Nephron (organoid): ENCODE measurements around the gene SH3GLB2.
A peak's percentile ranks its signal among the peaks of the same experiment; 100 is the strongest.
"Not testable (repeated sequence)": the region's sequence is repeated elsewhere in the genome, so short reads cannot be mapped to it uniquely, and the experiment has no call there.

ENCODE experiments used
- H3K27ac Mint-ChIP-seq, 3 experiments: 2 replicates each; pipeline ENCODE4 v1.8.0; 2020; ENCODE audit warnings: mixed read lengths in 3 of 3, mild to moderate bottlenecking in 2 of 3, moderate library complexity in 1 of 3
- H3K27me3 Mint-ChIP-seq: 2 replicates; pipeline ENCODE4 v1.8.0; 2021; ENCODE audit warnings: low read depth, mild to moderate bottlenecking, moderate library complexity, mixed read lengths
- H3K36me3 Mint-ChIP-seq: 2 replicates; pipeline ENCODE4 v1.8.0; 2020; ENCODE audit warnings: low read depth, mixed read lengths
- H3K4me1 Mint-ChIP-seq: 2 replicates; pipeline ENCODE4 v1.8.0; 2020; ENCODE audit warnings: mixed read lengths
- H3K4me3 Mint-ChIP-seq, 3 experiments: 2 replicates each; pipeline ENCODE4 v1.8.0; 2020; ENCODE audit warnings: mild to moderate bottlenecking in 3 of 3, mixed read lengths in 3 of 3, moderate library complexity in 2 of 3
- H3K9me3 Mint-ChIP-seq: 2 replicates; pipeline ENCODE4 v1.8.0; 2020; ENCODE audit warnings: mixed read lengths
- TF ChIP-seq, protein P1 (sequence below), 3 experiments: fragments of 200-600 bp; sonication (generic); IDR thresholded peaks; one replicate each; pipeline ENCODE4 v1.5.0; 2021; ENCODE audit warnings: antibody characterized with exemption in 3 of 3; ENCODE audit not compliant: unreplicated experiment in 3 of 3

SH3GLB2 gene

DNA sequence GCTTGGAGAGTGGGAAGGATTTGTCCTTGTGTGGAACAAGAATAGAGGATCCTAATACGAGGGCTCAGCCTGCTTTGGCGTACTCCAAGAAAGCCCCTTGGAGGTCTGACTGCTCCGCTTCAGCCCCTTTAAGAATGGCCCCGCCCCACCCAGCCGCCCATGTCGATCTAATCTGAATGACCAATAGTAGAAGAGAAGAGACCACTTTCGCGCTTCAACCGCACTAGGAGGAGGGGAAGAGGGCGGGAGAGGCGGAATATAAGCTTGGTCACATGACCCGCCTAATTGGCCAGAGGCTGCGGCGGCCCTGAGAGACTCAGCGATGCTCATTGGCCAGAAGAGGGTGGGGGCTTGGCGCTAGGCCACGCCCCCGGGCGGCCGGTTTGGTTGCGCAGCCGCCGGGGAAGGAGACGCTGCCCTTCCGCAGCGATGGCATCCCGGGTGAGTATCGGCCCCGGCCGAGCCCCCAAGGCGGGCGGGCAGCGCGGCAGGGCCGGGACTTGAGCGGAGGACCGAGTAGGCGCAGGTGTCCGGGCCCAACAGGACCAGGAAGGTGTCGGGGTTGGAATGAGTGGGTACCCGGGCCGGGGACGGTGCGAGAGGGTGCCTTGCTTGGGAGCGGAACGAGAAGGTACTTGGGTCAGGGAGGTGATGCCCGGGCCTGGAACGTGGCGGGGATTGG, 8.3 kb upstream of the SH3GLB2 start, which contains the start of gene MIGA2:
MIGA2 (plus strand) TSS at position 386 of the 682 bp plus-strand sequence. CDS start 3,969 bp downstream, outside the sequence.
- peaks cover 23% of the 10 kb centered on the region for H3K4me1 Mint-ChIP-seq
- H3K9me3 Mint-ChIP-seq, result no peaks in the 10 kb centered on the region
- H3K4me3 Mint-ChIP-seq, result peak within 1 kb of the TSS; percentile 90 to 94 (median 91)
- no peaks in the 10 kb centered on the region for H3K27me3 Mint-ChIP-seq
- H3K36me3 Mint-ChIP-seq, result no peaks in the 10 kb centered on the region
- H3K27ac Mint-ChIP-seq, result peak within 1 kb of the TSS; percentile 87 to 92 (median 90)
- TF ChIP-seq, protein P1, sequence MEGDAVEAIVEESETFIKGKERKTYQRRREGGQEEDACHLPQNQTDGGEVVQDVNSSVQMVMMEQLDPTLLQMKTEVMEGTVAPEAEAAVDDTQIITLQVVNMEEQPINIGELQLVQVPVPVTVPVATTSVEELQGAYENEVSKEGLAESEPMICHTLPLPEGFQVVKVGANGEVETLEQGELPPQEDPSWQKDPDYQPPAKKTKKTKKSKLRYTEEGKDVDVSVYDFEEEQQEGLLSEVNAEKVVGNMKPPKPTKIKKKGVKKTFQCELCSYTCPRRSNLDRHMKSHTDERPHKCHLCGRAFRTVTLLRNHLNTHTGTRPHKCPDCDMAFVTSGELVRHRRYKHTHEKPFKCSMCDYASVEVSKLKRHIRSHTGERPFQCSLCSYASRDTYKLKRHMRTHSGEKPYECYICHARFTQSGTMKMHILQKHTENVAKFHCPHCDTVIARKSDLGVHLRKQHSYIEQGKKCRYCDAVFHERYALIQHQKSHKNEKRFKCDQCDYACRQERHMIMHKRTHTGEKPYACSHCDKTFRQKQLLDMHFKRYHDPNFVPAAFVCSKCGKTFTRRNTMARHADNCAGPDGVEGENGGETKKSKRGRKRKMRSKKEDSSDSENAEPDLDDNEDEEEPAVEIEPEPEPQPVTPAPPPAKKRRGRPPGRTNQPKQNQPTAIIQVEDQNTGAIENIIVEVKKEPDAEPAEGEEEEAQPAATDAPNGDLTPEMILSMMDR (IDR thresholded peaks at IDR 0.05; ENCODE audit: unreplicated experiment in 3 of 3), result no peak

DNA sequence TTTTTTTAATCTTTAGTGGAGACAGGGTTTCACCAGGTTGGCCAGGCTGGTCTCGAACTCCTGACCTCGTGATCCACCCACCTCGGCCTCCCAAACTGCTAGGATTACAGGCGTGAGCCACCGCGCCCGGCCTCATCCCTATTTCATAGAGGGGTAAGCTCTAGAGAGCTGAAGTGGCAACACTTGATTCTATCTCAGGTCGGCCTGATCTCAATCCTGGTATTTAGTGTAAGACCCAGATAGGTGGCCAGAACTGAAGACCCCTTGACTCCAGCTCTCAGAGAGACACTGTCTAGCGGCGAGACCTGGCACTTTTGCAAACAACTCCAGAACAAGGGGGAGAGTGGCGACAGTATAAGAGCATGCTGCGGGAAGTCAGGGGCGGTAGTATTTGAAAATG, 7.7 kb upstream of the SH3GLB2 start:
- H3K27ac Mint-ChIP-seq, result peak overlapping the region; percentile 87 to 92 (median 90)
- not testable (repeated sequence) for H3K9me3 Mint-ChIP-seq, H3K27me3 Mint-ChIP-seq, H3K36me3 Mint-ChIP-seq
- peaks cover 23% of the 10 kb centered on the region for H3K4me1 Mint-ChIP-seq
- H3K4me3 Mint-ChIP-seq, result peak overlapping the region; percentile 90 to 94 (median 91)

DNA sequence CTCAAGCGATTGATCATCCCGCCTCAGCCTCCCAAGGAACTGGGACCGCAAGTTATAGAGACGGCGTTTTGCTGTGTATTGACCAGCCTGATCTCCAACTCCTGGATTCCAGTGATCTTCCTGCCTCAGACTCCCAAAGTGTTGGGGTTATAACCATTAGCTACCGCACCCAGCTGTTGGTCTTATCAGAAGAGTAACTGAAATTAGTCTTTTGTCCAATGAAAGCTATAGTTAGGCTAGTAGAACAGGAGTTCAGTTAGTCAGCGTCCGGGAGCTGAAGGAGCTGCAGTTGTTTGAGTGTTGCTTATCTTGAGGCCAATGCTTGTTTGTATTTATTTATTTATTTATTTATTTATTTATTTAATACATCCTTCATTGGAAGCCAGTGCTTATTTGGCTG, 5.1 kb upstream of the SH3GLB2 start:
- H3K4me3 Mint-ChIP-seq, result no peak overlapping the region
- H3K36me3 Mint-ChIP-seq, result no peaks in the 10 kb centered on the region
- no peaks in the 10 kb centered on the region for H3K9me3 Mint-ChIP-seq
- TF ChIP-seq, protein P1 (IDR thresholded peaks at IDR 0.05; ENCODE audit: unreplicated experiment in 3 of 3), result no peak
- peaks cover 30% of the 10 kb centered on the region for H3K4me1 Mint-ChIP-seq
- H3K27ac Mint-ChIP-seq, result no peak overlapping the region
- H3K27me3 Mint-ChIP-seq, result no peaks in the 10 kb centered on the region

DNA sequence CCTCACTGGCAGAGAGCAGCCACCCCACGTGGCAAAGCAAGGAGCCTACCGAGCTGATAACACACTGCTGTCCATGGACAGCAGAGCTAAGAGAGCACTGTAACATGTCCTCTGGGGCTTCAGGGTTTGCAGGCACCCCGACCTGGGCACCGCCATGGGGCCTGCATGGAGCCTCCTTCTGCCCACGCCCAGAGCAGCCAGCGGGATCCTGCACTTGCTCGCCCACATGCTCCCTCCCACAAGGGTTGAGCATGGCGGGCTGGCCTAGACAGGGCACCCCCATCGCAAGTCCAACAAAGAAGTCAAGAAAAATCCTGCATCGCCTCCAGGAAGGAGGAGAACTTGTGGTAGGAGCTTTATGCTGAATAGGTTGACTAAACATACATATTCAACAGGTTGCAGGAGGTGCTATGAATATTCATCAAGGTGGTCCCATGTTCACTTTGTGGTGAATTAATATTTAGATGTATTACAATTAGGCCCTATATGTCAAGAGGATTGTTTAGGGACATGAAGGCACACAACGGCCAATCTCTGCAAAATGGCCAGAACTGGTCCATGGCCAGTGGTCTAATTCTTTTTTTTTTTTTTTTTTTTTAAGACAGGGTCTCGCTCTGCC, 4.5 kb upstream of the SH3GLB2 start:
- H3K9me3 Mint-ChIP-seq, result no peaks in the 10 kb centered on the region
- H3K4me3 Mint-ChIP-seq, result no peak overlapping the region
- H3K27ac Mint-ChIP-seq, result no peak overlapping the region
- peaks cover 25% of the 10 kb centered on the region for H3K4me1 Mint-ChIP-seq
- no peaks in the 10 kb centered on the region for H3K27me3 Mint-ChIP-seq
- H3K36me3 Mint-ChIP-seq, result no peaks in the 10 kb centered on the region
- TF ChIP-seq, protein P1 (IDR thresholded peaks at IDR 0.05; ENCODE audit: unreplicated experiment in 3 of 3), result no peak

DNA sequence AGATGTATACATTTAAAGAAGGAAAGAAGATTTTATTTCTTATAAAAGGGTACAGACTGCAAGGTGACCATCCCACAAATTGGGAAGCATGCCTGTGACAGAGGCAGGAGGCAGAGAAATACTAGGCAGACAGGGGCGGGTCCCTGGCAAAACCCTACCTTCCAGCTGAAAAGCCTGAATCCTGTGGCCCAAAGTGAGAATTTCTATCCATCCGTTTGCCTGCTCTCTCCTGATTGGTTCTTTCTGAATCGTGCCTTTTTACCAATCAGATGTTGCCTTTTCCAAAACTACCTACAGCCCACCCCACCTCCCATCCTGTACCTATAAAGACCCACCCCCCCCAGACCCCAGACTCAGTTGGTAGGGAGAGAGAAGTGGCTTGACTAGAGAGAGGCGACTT, 3.4 kb upstream of the SH3GLB2 start:
- H3K27ac Mint-ChIP-seq, result no peak overlapping the region
- peaks cover 24% of the 10 kb centered on the region for H3K4me1 Mint-ChIP-seq
- TF ChIP-seq, protein P1 (IDR thresholded peaks at IDR 0.05; ENCODE audit: unreplicated experiment in 3 of 3), result no peak
- no peaks in the 10 kb centered on the region for H3K27me3 Mint-ChIP-seq
- no peaks in the 10 kb centered on the region for H3K9me3 Mint-ChIP-seq
- no peak overlapping the region for H3K4me3 Mint-ChIP-seq
- no peaks in the 10 kb centered on the region for H3K36me3 Mint-ChIP-seq

DNA sequence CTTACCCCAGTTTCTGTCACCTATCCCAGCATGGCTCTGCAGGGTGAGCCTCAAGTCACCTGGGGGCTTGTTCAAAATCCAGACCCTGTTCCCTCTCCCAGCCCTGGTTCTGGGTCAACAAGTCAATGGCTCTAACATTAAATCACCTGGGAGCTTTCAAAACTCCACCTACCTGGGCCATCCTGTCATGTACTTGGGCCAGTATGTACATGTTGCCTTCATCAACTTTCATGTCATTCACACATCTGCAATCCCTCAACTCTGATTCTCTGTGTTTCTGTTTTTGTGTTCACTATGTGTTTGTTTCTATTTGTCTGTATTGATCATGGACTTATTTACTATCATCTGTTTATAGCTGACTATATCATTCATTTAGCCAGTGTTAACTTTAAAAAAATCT, 2.1 kb upstream of the SH3GLB2 start:
- H3K4me3 Mint-ChIP-seq, result peak overlapping the region; percentile 52 to 67 (median 61)
- H3K36me3 Mint-ChIP-seq, result no peaks in the 10 kb centered on the region
- no peaks in the 10 kb centered on the region for H3K27me3 Mint-ChIP-seq
- TF ChIP-seq, protein P1 (IDR thresholded peaks at IDR 0.05; ENCODE audit: unreplicated experiment in 3 of 3), result no peak
- H3K27ac Mint-ChIP-seq, result peak overlapping the region in 2 of 3 experiments; percentile 2 to 61
- peaks cover 29% of the 10 kb centered on the region for H3K4me1 Mint-ChIP-seq
- H3K9me3 Mint-ChIP-seq, result no peaks in the 10 kb centered on the region
